Measurements from ENCODE around the gene GPD1.

Gene GPD1

GRCh38 chr12:50081096-50081808, 22.6 kb upstream of the GPD1 start:
- peak; percentile 34; the same call in 1 of the 2 replicates for TF ChIP-seq EGR1 (IDR thresholded peaks at IDR 0.05)
- TF ChIP-seq USF1 (IDR thresholded peaks at IDR 0.05): 0 out of 2 replicates have a peak, but pooled peaks have one; percentile 4
- no peak for TF ChIP-seq RAD21 (IDR thresholded peaks at IDR 0.05; ENCODE audit: low read depth)
- TF ChIP-seq NFIC (IDR thresholded peaks at IDR 0.05): no peak
- no peak for TF ChIP-seq TAF1 (IDR thresholded peaks at IDR 0.05; ENCODE audit: low read depth)
- no peak for TF ChIP-seq EP300 (IDR thresholded peaks at IDR 0.05; ENCODE audit: borderline replicate concordance)
- no peak for TF ChIP-seq TCF12 (IDR thresholded peaks at IDR 0.05; ENCODE audit: low read depth)

- TF ChIP-seq RAD21 (IDR thresholded peaks at IDR 0.05; ENCODE audit: low read depth): no peak
- TF ChIP-seq CREB1 (IDR thresholded peaks at IDR 0.05; ENCODE audit: low read depth): no peak
- TF ChIP-seq TEAD4 (IDR thresholded peaks at IDR 0.05): no peak
- TF ChIP-seq REST (IDR thresholded peaks at IDR 0.05; ENCODE audit: low read depth): no peak
- TF ChIP-seq USF1 (IDR thresholded peaks at IDR 0.05): no peak
- TF ChIP-seq TAF1 (IDR thresholded peaks at IDR 0.05; ENCODE audit: low read depth): no peak
- TF ChIP-seq TCF12 (IDR thresholded peaks at IDR 0.05; ENCODE audit: low read depth): no peak
- no peak for TF ChIP-seq YY1 (IDR thresholded peaks at IDR 0.05; ENCODE audit: low read depth)
- no peak for TF ChIP-seq MAX (IDR thresholded peaks at IDR 0.05)
- TF ChIP-seq EGR1 (IDR thresholded peaks at IDR 0.05): no peak
- TF ChIP-seq NFIC (IDR thresholded peaks at IDR 0.05): no peak
- no peak for TF ChIP-seq CEBPB (IDR thresholded peaks at IDR 0.05)
- TF ChIP-seq ZBTB7A (IDR thresholded peaks at IDR 0.05; ENCODE audit: low read depth): no peak
- TF ChIP-seq EP300 (IDR thresholded peaks at IDR 0.05; ENCODE audit: borderline replicate concordance): no peak
These were observed 21.2 kb upstream of the GPD1 start for GRCh38 chr12:50082644-50083043.

- TF ChIP-seq TCF12 (IDR thresholded peaks at IDR 0.05; ENCODE audit: low read depth) (no peak), CREB1 (IDR thresholded peaks at IDR 0.05; ENCODE audit: low read depth) (no peak), YY1 (IDR thresholded peaks at IDR 0.05; ENCODE audit: low read depth) (no peak), NFIC (IDR thresholded peaks at IDR 0.05) (no peak), USF1 (IDR thresholded peaks at IDR 0.05) (no peak), EP300 (IDR thresholded peaks at IDR 0.05; ENCODE audit: borderline replicate concordance) (no peak), EGR1 (IDR thresholded peaks at IDR 0.05) (no peak), TEAD4 (IDR thresholded peaks at IDR 0.05) (no peak), TAF1 (IDR thresholded peaks at IDR 0.05; ENCODE audit: low read depth) (no peak)
These were observed 20.5 kb upstream of the GPD1 start for GRCh38 chr12:50083301-50083700.

GRCh38 chr12:50084775-50085614, 18.8 kb upstream of the GPD1 start, which contains the start of gene SMARCD1:
TSS of gene SMARCD1 (plus strand) at chr12:50085342. CDS start at chr12:50085370, 28 bp downstream.
- TF ChIP-seq CEBPB (IDR thresholded peaks at IDR 0.05): no peak
- TF ChIP-seq TAF1 (IDR thresholded peaks at IDR 0.05; ENCODE audit: low read depth): peak; percentile 69; the same call in 1 of the 2 replicates
- no peak; the same call in 1 of the 2 replicates for TF ChIP-seq TEAD4 (IDR thresholded peaks at IDR 0.05)
- TF ChIP-seq CREB1 (IDR thresholded peaks at IDR 0.05; ENCODE audit: low read depth): no peak
- TF ChIP-seq FOXM1 (IDR thresholded peaks at IDR 0.05; ENCODE audit: borderline replicate concordance, low read depth): no peak
- TF ChIP-seq RAD21 (IDR thresholded peaks at IDR 0.05; ENCODE audit: low read depth): no peak
- TF ChIP-seq EP300 (IDR thresholded peaks at IDR 0.05; ENCODE audit: borderline replicate concordance): no peak
- TF ChIP-seq USF1 (IDR thresholded peaks at IDR 0.05): no peak
- no peak for TF ChIP-seq EGR1 (IDR thresholded peaks at IDR 0.05)
- TF ChIP-seq MAX (IDR thresholded peaks at IDR 0.05): peak; percentile 79
- TF ChIP-seq NFIC (IDR thresholded peaks at IDR 0.05): 0 out of 2 replicates have a peak, but pooled peaks have one; percentile 8
- no peak for TF ChIP-seq REST (IDR thresholded peaks at IDR 0.05; ENCODE audit: low read depth)
- peak; percentile 76 for TF ChIP-seq ZBTB7A (IDR thresholded peaks at IDR 0.05; ENCODE audit: low read depth)
- peak; percentile 38 for TF ChIP-seq TCF12 (IDR thresholded peaks at IDR 0.05; ENCODE audit: low read depth)
- TF ChIP-seq YY1 (IDR thresholded peaks at IDR 0.05; ENCODE audit: low read depth): peak; percentile 85
